Activated CD4-positive, alpha-beta memory T cell treated with anti-CD3 and anti-CD28 coated beads for 36 hours (primary cell): ENCODE data around the gene AMBRA1. TPM values are rescaled to one million over a fixed set of nuclear protein-coding genes. Genes with fewer than 3 reads are reported as not detected.

Source experiments
- CTCF ChIA-PET: fragments of 350-600 bp; sonication (Branson Sonifier 250); formaldehyde crosslinking; loops from one replicate; lab custom pipeline; 2021; ENCODE audit warnings: antibody characterized with exemption, inconsistent platforms; lab: Charles Lee
- POLR2A ChIA-PET: fragments of 350-600 bp; sonication (Branson Sonifier 250); formaldehyde crosslinking; loops from one replicate; lab custom pipeline; 2021; ENCODE audit warnings: antibody characterized with exemption; lab: Charles Lee
- DNase-seq: peaks from one replicate; pipeline ENCODE4 v3.0.0-alpha.2; 2020
- H3K27ac Mint-ChIP-seq: one replicate; pipeline ENCODE4 v1.8.0; 2021; ENCODE audit warnings: mixed read lengths
- H3K27me3 Mint-ChIP-seq: one replicate; pipeline ENCODE4 v1.8.0; 2021; ENCODE audit warnings: mixed read lengths
- H3K36me3 Mint-ChIP-seq: one replicate; pipeline ENCODE4 v1.8.0; 2021; ENCODE audit warnings: mixed read lengths
- H3K4me1 Mint-ChIP-seq: one replicate; pipeline ENCODE4 v1.8.0; 2021; ENCODE audit warnings: low read depth, mixed read lengths
- H3K4me3 Mint-ChIP-seq: one replicate; pipeline ENCODE4 v1.8.0; 2021; ENCODE audit warnings: mild to moderate bottlenecking, mixed read lengths
- H3K9me3 Mint-ChIP-seq: one replicate; pipeline ENCODE4 v1.8.0; 2021; ENCODE audit warnings: mixed read lengths
- intact Hi-C: fragments of 100-400 bp; cut with micrococcal nuclease; formaldehyde crosslinking; loops from one replicate; pipeline ENCODE4 v1.15.1; 2023
- total RNA-seq, 2 experiments: library from RNA; stranded (reverse); gene quantifications; one replicate each; pipeline ENCODE4 v1.2.3, GENCODE V29; 2021

Gene AMBRA1
- total RNA-seq, 2 experiments from 2014 or later = 22.5 to 24.1 TPM

DNA sequence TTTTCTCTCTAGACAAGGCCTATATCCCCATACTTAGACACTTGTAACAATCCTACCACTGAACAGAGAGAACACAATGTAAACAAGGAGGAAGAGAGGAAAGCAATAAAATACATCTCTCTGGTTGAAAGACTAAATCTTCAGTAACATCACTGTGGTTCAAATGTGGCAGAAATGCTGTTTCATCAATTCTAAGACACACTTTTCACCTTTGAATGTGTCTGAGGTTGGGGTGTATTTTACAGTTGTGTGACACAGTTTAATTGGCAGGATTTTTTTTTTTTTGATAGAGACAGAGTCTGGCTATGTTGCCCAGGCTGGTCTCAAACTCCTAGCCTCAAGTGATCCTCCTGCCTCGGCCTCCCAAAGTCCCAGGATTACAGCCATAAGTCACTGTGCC is 79.5 kb downstream of the AMBRA1 start:
- Mint-ChIP-seq H3K9me3 (no peaks in the 10 kb centered on the region), H3K4me1 (peaks cover 10% of the 10 kb centered on the region), H3K27ac (no peak overlapping the region), H3K27me3 (no peaks in the 10 kb centered on the region), H3K36me3 (peaks cover 2% of the 10 kb centered on the region), H3K4me3 (no peak overlapping the region)
- DNase-seq = no peak
- ChIA-PET CTCF (interaction anchor here (0.6 to 1.3 kb wide), 3 partner anchors 15 to 24 kb away, joined by 3 read pairs; no protein-coding TSS in a partner anchor), POLR2A (no interaction called here)
- intact Hi-C loops = no loop called here

DNA sequence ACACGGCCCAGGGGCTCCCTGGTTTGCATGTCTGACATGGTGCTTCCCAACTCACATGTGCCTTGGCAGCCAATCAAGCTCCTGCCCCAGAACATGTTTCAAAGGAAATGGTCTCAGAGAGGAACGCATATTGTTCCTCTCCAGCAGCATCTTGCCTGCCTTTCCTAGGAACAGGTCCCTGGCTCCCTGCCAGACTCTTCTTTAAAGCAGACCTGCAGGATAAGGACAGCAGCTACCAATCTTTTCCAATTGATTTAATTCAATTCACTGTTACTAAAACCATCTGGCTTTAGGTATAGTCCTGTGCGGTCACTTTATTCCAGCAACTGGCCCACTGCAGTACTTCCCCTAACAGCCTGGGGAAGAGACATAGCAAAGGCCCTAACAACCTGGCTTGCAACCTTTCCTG is 79.9 kb downstream of the AMBRA1 start:
- H3K27ac Mint-ChIP-seq = no peak overlapping the region
- intact Hi-C loops = no loop called here

DNA sequence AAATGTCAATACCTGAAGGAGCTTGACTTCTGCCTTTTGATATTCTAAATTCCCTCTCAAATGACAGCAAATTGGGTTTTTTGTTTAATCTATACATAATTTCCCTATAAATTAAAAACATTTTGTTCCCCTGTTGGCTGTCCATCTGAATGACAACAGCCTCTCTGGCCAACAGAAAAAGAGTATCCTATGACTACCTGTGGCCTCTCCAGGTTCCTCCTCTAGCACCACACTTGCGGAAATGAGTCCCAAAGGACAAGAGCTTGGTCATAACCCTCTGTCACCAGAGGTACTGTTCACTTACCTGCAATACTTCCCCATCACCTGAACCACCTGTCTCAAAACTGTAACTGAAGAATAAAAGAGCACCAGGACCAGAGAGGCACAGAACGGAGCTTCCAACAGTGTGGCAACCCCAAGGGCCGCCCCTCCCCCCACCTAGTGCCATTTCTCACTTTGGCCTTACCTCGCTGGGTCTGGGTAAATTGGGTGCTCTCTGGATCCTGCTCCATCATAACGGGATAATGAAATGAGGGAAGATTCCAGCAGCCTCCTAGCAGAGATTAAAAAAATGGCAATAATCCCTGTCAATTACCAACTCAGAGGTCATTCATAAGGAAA is 81.5 kb downstream of the AMBRA1 start:
- Mint-ChIP-seq H3K27ac (no peak overlapping the region), H3K36me3 (peaks cover 13% of the 10 kb centered on the region), H3K4me3 (no peak overlapping the region), H3K9me3 (no peaks in the 10 kb centered on the region), H3K4me1 (peaks cover 8% of the 10 kb centered on the region), H3K27me3 (no peaks in the 10 kb centered on the region)
- ChIA-PET CTCF (interaction anchor here (0.8 to 1.1 kb wide), 2 partner anchors 23 to 160 kb away, joined by 3 to 4 read pairs; no protein-coding TSS in a partner anchor), POLR2A (no interaction called here)
- intact Hi-C loops = no loop called here
- DNase-seq = no peak

More for the DNA sequence above, 79.9 kb downstream of the AMBRA1 start:
- Mint-ChIP-seq H3K9me3 (no peaks in the 10 kb centered on the region), H3K36me3 (peaks cover 2% of the 10 kb centered on the region), H3K4me3 (no peak overlapping the region), H3K27me3 (no peaks in the 10 kb centered on the region), H3K4me1 (peaks cover 8% of the 10 kb centered on the region)
- ChIA-PET POLR2A (no interaction called here), CTCF (interaction anchor here (0.6 to 1.2 kb wide), 3 partner anchors 17 to 41 kb away, joined by 3 to 5 read pairs (median 3); no protein-coding TSS in a partner anchor)
- DNase-seq = no peak

DNA sequence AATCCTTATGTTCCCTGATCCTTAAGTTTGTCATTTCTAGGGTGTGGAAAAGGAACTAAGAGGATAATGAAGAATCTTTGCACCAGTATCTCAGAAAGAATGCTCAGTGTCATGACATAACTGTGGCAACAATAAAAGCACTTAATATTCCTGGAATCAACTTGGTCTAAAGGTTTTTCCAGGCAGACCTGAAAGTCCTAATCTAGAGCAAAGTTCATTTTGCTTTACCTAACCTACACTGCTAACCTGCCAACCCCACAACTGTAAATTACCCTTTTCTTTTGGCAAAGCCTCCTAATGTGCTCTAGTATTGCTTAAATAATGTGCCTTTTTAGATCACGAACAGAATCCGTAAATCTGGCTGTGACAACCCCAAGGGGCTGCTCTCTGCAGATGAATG is 82.5 kb downstream of the AMBRA1 start:
- ChIA-PET POLR2A (no interaction called here), CTCF (no interaction called here)
- peaks cover 12% of the 10 kb centered on the region for H3K4me1 Mint-ChIP-seq
- H3K4me3 Mint-ChIP-seq = no peak overlapping the region
- no peak overlapping the region for H3K27ac Mint-ChIP-seq
- H3K27me3 Mint-ChIP-seq = no peaks in the 10 kb centered on the region
- DNase-seq = no peak
- peaks cover 17% of the 10 kb centered on the region for H3K36me3 Mint-ChIP-seq
- intact Hi-C loops = no loop called here
- H3K9me3 Mint-ChIP-seq = no peaks in the 10 kb centered on the region

DNA sequence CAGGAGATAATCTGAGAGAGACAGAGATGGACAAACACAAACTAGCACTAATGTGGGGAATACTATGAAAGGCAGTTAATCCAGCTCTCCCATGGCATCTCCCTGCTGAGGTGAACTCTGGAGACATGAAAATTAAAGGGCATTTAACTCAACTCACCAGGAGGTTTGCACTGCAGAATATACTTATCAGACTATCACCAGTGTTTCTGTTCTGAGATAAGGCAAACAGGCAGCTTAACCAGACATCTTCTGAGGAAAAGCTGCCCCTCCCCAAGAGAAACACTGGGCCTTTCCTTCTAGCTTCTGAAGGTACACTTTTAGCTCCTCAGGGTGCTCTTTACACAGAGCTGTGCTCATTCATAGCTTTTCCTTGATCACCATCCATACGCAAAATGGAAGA is 85.5 kb downstream of the AMBRA1 start:
- H3K4me3 Mint-ChIP-seq = no peak overlapping the region
- H3K27me3 Mint-ChIP-seq = no peaks in the 10 kb centered on the region
- no peak for DNase-seq
- POLR2A ChIA-PET = no interaction called here
- H3K27ac Mint-ChIP-seq = no peak overlapping the region
- H3K36me3 Mint-ChIP-seq = peaks cover 18% of the 10 kb centered on the region
- H3K9me3 Mint-ChIP-seq = no peaks in the 10 kb centered on the region
- CTCF ChIA-PET = no interaction called here
- peaks cover 28% of the 10 kb centered on the region for H3K4me1 Mint-ChIP-seq
- intact Hi-C loops = no loop called here

DNA sequence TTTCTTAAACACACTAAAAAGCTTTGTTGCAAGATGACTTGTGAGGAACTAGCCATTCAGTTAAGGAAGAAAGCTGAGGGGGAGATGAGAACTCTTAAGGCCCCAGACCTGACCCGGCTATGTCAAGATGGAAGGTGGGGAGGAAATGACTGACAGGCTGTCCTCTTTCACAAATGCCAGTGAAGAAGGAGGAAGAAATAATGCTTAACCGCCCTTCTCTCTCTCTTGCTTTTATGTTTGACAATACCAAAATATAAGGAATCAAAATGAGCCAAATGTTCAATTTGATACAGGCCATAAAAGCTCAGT is 87.4 kb downstream of the AMBRA1 start:
- CTCF ChIA-PET = interaction anchor here (0.8 to 1.1 kb wide), 3 partner anchors 16 to 154 kb away, joined by 3 to 4 read pairs (median 3); no protein-coding TSS in a partner anchor
- POLR2A ChIA-PET = interaction anchor here (1.0 kb wide), 1 partner anchor 30 kb away, joined by 3 read pairs; no protein-coding TSS in a partner anchor
- Mint-ChIP-seq H3K36me3 (peaks cover 23% of the 10 kb centered on the region), H3K4me1 (peaks cover 34% of the 10 kb centered on the region), H3K9me3 (no peaks in the 10 kb centered on the region), H3K27ac (peak overlapping the region; percentile 82), H3K27me3 (no peaks in the 10 kb centered on the region), H3K4me3 (no peak overlapping the region)
- intact Hi-C loops = no loop called here
- DNase-seq = no peak

DNA sequence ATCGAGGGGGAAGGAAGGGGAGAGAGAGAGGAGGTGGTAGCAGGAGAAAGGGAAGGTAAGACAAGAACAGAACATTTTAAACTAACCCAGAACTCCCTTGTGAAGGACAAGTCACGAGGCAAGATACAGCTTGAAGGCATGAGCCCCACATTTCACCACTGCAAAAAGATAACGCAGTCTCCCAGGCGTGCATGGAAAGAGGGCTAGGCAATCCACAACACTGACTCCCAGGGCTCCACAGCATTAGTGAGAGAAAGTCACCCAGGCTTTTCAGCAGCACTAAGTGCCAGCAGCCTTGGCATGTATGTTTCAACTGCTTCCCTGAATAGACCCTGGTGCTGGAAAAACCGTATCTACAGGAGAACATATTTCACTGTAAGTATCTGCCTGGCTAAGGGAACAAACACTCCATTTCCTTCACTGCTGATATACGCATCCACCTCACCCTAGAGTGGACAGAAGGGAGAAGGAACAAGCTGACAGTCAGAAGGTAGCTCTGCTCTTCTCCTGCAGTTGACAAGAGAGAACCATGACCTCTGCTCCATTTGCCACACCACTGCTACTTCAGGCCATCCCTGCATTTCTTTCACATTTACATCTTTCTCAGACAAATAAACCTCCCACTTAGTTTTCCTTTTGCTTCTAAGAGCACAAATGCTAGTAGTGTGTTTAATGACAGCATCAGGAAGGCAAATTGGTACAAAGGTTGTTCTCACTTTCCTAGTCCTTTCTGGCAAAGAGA is 87.9 kb downstream of the AMBRA1 start:
- CTCF ChIA-PET = interaction anchor here (0.8 to 1.1 kb wide), 4 partner anchors 9 to 154 kb away, joined by 3 to 4 read pairs (median 3); no protein-coding TSS in a partner anchor
- peaks cover 30% of the 10 kb centered on the region for H3K4me1 Mint-ChIP-seq

DNA sequence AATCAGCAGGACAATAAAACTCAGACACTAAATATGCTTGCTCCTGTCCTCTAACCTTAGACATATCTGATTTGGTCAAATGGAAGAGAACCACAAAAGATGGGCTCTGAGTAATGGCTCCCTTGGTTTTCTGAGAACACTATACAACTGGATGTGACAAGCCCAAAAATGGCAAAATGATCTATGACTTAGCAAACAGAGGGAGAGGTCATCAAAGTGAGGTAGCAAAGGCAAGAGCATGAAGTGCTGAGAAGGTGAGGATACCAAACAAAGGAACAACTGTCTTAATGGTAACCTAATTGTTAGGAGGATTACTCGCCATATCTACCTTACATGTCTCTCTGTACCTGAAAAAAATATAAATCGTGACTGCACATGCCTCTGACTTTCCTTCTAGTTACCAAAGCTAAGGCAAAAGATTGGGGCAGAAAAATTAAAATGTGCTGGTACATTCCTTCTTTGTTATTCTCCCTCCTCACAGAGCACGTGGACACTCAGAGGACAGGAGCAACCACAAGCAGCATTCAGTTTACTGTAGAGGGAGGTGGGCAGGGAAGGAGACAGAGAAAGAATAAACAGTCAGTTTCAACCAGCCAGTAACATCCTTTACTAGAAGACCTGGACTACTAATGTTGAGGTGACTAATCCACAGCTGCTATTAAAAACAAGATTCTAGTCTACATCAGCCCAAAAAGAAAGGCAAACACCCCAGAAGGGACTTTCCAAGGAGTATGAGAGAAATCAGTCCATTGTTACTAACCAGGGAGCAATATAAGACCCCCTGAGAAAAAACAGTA is 88.8 kb downstream of the AMBRA1 start:
- Mint-ChIP-seq H3K36me3 (peaks cover 23% of the 10 kb centered on the region), H3K27me3 (no peaks in the 10 kb centered on the region), H3K4me3 (no peak overlapping the region), H3K27ac (peak overlapping the region; percentile 82), H3K4me1 (peaks cover 30% of the 10 kb centered on the region), H3K9me3 (no peaks in the 10 kb centered on the region)
- ChIA-PET CTCF (interaction anchor here (1.0 to 3.1 kb wide), 3 partner anchors 8 to 113 kb away, joined by 3 to 8 read pairs (median 3); partner anchors contain the start of genes ATG13 and HARBI1), POLR2A (no interaction called here)
- no peak for DNase-seq
- intact Hi-C loops = no loop called here

More for the DNA sequence above, 87.9 kb downstream of the AMBRA1 start:
- Mint-ChIP-seq H3K36me3 (peaks cover 23% of the 10 kb centered on the region), H3K27me3 (no peaks in the 10 kb centered on the region), H3K4me3 (no peak overlapping the region), H3K9me3 (no peaks in the 10 kb centered on the region), H3K27ac (peak overlapping the region; percentile 82)
- intact Hi-C loops = no loop called here
- POLR2A ChIA-PET = interaction anchor here (1.0 kb wide), 1 partner anchor 29 kb away, joined by 3 read pairs; no protein-coding TSS in a partner anchor
- DNase-seq = no peak

DNA sequence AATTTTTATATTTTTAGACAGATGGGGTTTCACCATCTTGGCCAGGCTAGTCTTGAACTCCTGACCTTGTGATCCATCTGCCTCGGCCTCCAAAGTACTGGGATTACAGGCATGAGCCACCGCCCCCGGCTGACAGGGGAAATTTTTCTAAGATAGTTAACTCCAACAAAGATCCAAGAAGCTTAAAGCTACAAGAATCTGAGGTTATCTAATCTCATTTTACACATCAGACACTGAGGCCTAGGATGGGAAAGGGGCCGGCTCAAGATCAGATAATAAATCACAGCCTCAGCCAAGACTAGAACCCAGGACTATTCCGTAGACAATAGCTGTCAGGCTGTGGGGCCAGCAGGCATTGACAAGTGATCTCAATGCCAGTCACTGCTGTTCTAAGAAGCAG is 94.0 kb downstream of the AMBRA1 start:
- POLR2A ChIA-PET = no interaction called here
- intact Hi-C loops = no loop called here
- Mint-ChIP-seq H3K27me3 (no peaks in the 10 kb centered on the region), H3K36me3 (peaks cover 10% of the 10 kb centered on the region), H3K27ac (no peak overlapping the region), H3K4me3 (no peak overlapping the region), H3K4me1 (peaks cover 11% of the 10 kb centered on the region), H3K9me3 (no peaks in the 10 kb centered on the region)
- no peak for DNase-seq
- CTCF ChIA-PET = interaction anchor here (0.5 to 4.5 kb wide), 6 partner anchors 10 to 351 kb away, joined by 3 to 24 read pairs (median 3); no protein-coding TSS in a partner anchor

DNA sequence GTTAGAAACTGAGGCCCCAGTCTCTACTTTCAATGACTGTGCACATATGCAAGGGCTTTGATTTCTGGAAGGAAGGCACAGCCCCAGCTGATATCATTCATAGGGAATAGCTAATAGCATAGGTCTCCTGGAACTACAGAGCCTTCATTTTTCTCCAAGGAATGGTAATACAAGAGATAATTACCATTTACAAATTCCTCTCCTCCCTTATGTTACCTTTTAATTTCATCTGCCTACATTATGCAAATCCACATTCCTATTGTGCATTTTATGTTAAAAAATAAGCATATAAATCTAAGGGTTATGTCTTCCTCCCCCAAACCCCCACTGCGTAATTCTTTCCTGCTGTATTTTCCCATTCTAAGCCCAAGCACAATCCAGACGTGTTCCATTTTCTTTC is 94.9 kb downstream of the AMBRA1 start:
- POLR2A ChIA-PET = no interaction called here

DNA sequence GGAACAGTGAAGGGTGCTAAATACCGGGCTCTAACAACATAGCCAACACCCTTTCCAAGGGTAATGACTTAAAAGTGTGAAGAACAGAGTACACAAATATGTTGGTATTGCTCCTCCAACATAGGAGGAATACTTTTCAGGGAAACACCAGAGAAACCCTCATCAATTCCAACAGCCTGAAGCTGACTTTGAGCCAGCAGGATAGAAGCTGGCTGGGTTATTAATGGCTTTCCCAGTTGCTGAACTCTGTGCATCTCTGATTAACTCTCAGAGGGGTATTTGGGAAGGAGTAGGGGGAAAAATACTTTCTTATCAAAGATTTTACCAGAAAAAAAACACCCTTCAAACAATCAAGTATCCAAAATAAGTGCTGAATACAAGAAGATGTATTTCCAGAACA is 95.6 kb downstream of the AMBRA1 start:
- Mint-ChIP-seq H3K27ac (no peak overlapping the region), H3K4me3 (no peak overlapping the region), H3K27me3 (no peaks in the 10 kb centered on the region), H3K9me3 (no peaks in the 10 kb centered on the region), H3K36me3 (peaks cover 18% of the 10 kb centered on the region), H3K4me1 (peaks cover 6% of the 10 kb centered on the region)
- ChIA-PET POLR2A (no interaction called here), CTCF (interaction anchor here (0.8 to 4.5 kb wide), 4 partner anchors 9 to 202 kb away, joined by 3 to 24 read pairs (median 8); no protein-coding TSS in a partner anchor)
- DNase-seq = no peak
- intact Hi-C loops = no loop called here

More for the DNA sequence above, 94.9 kb downstream of the AMBRA1 start:
- H3K27me3 Mint-ChIP-seq = no peaks in the 10 kb centered on the region
- no peak overlapping the region for H3K27ac Mint-ChIP-seq
- peaks cover 11% of the 10 kb centered on the region for H3K36me3 Mint-ChIP-seq
- H3K9me3 Mint-ChIP-seq = no peaks in the 10 kb centered on the region
- DNase-seq = no peak
- peaks cover 6% of the 10 kb centered on the region for H3K4me1 Mint-ChIP-seq
- intact Hi-C loops = no loop called here
- H3K4me3 Mint-ChIP-seq = no peak overlapping the region
- CTCF ChIA-PET = interaction anchor here (0.8 to 4.5 kb wide), 4 partner anchors 9 to 201 kb away, joined by 3 to 24 read pairs (median 8); no protein-coding TSS in a partner anchor
